Measurements from ENCODE around the gene SMS.

SMS gene

DNA sequence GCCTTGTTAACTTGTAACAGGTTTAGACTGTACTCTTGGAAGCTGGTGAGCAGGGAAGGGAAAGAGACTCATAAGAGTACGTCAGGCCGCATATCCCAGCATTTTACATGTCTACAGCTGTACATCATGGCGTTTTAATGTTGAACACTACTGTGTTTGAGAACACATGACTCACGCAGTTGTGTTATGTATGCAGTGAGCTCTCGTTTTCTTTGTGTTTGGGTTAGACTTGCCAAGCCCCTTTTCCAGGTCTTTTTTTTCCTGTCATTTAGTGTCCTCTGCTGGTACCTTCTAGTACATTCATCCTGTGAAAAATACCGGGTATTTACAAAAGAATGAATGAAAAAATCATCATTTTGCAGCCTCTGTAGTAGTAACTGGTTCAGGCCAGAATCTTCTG lies 35.3 kb downstream of the SMS start:
- TF ChIP-seq FOXP2 (optimal IDR thresholded peaks at IDR 0.05; ENCODE audit: borderline replicate concordance, extremely low read depth, extremely low read length, insufficient read depth) = no peak
- TF ChIP-seq, protein P1, sequence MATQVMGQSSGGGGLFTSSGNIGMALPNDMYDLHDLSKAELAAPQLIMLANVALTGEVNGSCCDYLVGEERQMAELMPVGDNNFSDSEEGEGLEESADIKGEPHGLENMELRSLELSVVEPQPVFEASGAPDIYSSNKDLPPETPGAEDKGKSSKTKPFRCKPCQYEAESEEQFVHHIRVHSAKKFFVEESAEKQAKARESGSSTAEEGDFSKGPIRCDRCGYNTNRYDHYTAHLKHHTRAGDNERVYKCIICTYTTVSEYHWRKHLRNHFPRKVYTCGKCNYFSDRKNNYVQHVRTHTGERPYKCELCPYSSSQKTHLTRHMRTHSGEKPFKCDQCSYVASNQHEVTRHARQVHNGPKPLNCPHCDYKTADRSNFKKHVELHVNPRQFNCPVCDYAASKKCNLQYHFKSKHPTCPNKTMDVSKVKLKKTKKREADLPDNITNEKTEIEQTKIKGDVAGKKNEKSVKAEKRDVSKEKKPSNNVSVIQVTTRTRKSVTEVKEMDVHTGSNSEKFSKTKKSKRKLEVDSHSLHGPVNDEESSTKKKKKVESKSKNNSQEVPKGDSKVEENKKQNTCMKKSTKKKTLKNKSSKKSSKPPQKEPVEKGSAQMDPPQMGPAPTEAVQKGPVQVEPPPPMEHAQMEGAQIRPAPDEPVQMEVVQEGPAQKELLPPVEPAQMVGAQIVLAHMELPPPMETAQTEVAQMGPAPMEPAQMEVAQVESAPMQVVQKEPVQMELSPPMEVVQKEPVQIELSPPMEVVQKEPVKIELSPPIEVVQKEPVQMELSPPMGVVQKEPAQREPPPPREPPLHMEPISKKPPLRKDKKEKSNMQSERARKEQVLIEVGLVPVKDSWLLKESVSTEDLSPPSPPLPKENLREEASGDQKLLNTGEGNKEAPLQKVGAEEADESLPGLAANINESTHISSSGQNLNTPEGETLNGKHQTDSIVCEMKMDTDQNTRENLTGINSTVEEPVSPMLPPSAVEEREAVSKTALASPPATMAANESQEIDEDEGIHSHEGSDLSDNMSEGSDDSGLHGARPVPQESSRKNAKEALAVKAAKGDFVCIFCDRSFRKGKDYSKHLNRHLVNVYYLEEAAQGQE (IDR thresholded peaks at IDR 0.05; ENCODE audit: insufficient read depth in 1 of 2, low read depth in 2 of 2, low read length in 2 of 2) = no peak
- no peak for TF ChIP-seq POLR2AphosphoS5 (IDR thresholded peaks at IDR 0.05; ENCODE audit: low read depth, low read length)
- TF ChIP-seq TAF1 (IDR thresholded peaks at IDR 0.05; ENCODE audit: borderline replicate concordance, insufficient read depth, low read length) = no peak
- no peak for TF ChIP-seq SIN3A (IDR thresholded peaks at IDR 0.05; ENCODE audit: borderline replicate concordance, insufficient read depth, low read length)

DNA sequence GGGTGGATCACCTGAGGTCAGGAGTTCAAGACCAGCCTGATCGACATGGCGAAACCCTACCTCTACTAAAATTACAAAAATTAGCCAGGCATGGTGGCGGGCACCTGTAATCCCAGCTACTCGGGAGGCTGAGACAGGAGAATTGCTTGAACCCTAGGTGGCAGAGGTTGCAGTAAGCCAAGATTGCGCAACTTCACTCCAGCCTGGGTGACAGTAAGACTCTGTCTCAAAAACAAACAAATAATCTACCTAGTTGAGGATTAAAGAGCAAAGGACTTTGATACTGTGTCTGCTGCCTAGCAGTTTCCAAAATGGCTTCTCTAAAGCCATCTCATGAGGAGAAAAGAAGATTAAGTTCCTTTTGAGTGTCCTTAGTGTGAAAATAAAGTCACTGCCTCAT lies 37.8 kb downstream of the SMS start:
- TF ChIP-seq TAF1 (IDR thresholded peaks at IDR 0.05; ENCODE audit: borderline replicate concordance, insufficient read depth, low read length) (no peak), FOXP2 (optimal IDR thresholded peaks at IDR 0.05; ENCODE audit: borderline replicate concordance, extremely low read depth, extremely low read length, insufficient read depth) (no peak), POLR2AphosphoS5 (IDR thresholded peaks at IDR 0.05; ENCODE audit: low read depth, low read length) (no peak), SIN3A (IDR thresholded peaks at IDR 0.05; ENCODE audit: borderline replicate concordance, insufficient read depth, low read length) (no peak)

DNA sequence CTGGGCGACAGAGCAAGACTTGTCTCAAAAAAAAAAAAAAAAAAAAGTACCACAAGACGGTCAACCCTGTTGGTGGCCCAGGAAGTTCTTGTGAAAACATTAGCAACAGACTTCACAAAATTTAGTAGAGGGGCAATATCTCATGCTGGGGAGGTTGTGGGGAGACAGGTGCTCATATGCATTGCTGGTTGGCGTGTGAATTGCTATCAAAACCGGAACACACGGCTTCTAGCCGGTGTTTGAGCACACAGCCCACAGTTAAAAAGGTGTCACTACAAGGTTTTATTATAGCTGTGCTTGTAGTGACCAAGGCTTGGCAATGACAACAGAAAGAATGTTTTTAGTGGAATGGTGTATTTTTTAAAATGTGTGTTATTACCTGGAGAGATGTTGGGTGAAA lies 41.8 kb downstream of the SMS start:
- TF ChIP-seq, protein P1 (IDR thresholded peaks at IDR 0.05; ENCODE audit: insufficient read depth in 1 of 2, low read depth in 2 of 2, low read length in 2 of 2) = no peak
- TF ChIP-seq SIN3A (IDR thresholded peaks at IDR 0.05; ENCODE audit: borderline replicate concordance, insufficient read depth, low read length) (no peak), TAF1 (IDR thresholded peaks at IDR 0.05; ENCODE audit: borderline replicate concordance, insufficient read depth, low read length) (no peak), POLR2AphosphoS5 (IDR thresholded peaks at IDR 0.05; ENCODE audit: low read depth, low read length) (no peak), FOXP2 (optimal IDR thresholded peaks at IDR 0.05; ENCODE audit: borderline replicate concordance, extremely low read depth, extremely low read length, insufficient read depth) (no peak)

DNA sequence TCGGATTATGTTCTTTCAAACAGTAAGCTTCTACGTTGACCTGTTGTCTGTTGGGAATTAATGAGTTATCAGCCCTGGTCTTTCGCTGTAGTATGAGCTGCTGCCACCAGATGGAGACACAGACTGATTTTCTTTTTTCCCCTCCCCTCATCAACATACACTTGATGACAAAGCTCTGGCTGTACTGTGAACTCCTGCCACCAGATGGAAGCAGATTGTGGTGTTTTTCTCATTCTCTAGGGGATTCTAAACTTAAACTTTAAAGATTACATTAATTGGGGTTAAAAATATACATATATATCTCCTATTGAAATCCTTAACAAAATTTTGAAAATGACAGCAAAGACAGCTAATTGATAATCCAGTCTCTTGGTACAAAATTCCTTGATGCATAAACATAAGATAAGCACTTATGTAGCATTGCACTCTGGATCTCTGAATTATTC lies 44.8 kb downstream of the SMS start:
- TF ChIP-seq POLR2AphosphoS5 (IDR thresholded peaks at IDR 0.05; ENCODE audit: low read depth, low read length) = no peak
- no peak for TF ChIP-seq FOXP2 (optimal IDR thresholded peaks at IDR 0.05; ENCODE audit: borderline replicate concordance, extremely low read depth, extremely low read length, insufficient read depth)
- TF ChIP-seq SIN3A (IDR thresholded peaks at IDR 0.05; ENCODE audit: borderline replicate concordance, insufficient read depth, low read length) = no peak
- TF ChIP-seq, protein P1 (IDR thresholded peaks at IDR 0.05; ENCODE audit: insufficient read depth in 1 of 2, low read depth in 2 of 2, low read length in 2 of 2) = no peak

DNA sequence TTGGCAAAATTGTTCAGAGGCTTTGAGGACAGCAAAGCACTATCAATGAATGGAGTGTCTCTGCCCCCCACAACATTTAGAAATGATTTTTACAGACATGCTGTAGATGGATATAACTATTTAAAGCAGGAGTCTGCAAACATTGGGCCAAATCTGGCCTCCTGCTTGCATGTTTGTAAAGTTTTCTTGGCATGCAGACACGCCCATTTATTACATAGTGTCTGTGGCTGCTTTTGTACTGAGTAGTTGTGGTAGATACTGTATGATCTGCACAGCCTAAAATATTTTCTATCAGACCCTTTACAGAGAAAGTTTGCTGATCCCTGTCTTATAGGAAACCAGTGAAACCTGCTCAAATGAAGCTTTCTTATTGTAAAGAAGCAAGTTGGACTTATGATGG lies 46.1 kb downstream of the SMS start:
- no peak for TF ChIP-seq POLR2AphosphoS5 (IDR thresholded peaks at IDR 0.05; ENCODE audit: low read depth, low read length)
- no peak for TF ChIP-seq FOXP2 (optimal IDR thresholded peaks at IDR 0.05; ENCODE audit: borderline replicate concordance, extremely low read depth, extremely low read length, insufficient read depth)
- TF ChIP-seq, protein P1 (IDR thresholded peaks at IDR 0.05; ENCODE audit: insufficient read depth in 1 of 2, low read depth in 2 of 2, low read length in 2 of 2) = no peak
- TF ChIP-seq TAF1 (IDR thresholded peaks at IDR 0.05; ENCODE audit: borderline replicate concordance, insufficient read depth, low read length) = no peak
- no peak for TF ChIP-seq SIN3A (IDR thresholded peaks at IDR 0.05; ENCODE audit: borderline replicate concordance, insufficient read depth, low read length)
